Activated CD4-positive, alpha-beta T cell treated with anti-CD3 and anti-CD28 coated beads, Interleukin-2, Interleukin-4, amounts not matched to agents 100 ng/mL and 50 ng/mL, durations not matched to agents 16 hours and 8 hours (primary cell): Measurements from ENCODE around the gene C1QTNF3.
"Not testable (repeated sequence)": the region's sequence is repeated elsewhere in the genome, so short reads cannot be mapped to it uniquely, and the experiment has no call there.

Experiments
- DNase-seq: peaks from one replicate; pipeline ENCODE4 v3.0.0-alpha.2; 2020; ENCODE audit warnings: low spot score

Gene C1QTNF3

DNA sequence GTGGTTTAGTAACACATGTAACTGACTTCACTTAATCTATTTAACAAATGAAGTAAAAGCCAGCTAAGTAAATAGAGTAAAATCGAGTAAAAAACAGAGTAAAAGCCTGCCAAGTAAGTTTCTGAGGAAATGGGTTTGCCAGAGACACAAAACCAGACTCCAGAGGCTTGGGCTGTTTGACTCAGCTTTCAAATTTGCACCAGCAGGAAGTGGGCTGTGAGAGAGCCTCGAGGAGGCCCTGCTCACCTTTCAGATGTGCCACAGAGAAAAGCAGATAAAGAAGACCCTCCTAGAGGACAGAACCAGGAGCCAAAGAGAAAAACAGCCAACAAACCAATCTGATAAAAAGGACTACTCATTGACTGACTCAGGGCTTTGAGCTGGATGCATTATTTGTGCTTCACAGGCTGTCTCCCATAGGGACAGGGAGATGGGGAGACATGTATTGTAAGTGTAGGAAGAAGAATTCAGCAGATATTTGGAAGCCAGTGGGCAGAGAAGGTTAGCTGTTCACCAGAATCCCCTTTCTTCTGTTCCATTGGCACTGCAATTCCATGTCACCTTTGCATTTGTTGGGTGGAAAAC is 20.8 kb downstream of the C1QTNF3 start:
- DNase-seq = peak; percentile 85

DNA sequence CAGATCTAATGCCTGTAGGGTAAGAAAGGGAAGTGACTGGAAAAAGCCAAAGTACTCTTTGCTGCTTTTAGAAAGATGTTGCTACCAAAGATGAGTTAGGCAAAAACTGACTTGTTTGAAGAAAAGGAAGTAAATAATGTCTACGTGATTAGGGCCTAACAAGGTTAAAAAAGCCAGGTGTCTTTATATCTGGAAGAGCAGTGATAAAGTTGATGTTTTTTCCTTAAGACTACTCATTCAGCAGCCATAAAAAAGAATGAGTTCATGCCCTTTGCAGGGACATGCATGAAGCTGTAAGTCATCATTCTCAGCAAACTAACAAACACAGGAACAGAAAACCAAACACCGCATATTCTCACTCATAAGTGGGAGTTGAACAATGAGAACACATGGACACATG is 21.7 kb downstream of the C1QTNF3 start:
- no peak for DNase-seq

DNA sequence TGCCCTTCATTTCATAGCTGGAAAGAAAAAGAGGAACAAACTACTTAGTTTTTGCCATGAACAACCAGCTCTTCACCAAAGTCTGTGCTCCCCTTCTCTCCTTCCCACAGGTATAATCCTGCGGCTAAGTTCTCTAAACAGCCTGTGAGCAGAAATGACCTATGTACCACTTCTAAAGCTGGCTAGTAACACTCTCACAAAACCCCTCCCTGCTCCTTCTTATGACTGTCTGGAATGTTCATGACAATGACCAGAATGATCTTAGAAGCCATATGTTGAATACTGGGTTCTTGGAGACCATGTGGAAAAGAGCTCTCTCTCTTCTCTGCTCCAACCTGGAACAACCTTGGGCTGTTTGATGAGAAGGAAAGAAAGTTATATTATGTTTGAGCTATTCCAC is 22.3 kb downstream of the C1QTNF3 start:
- DNase-seq = no peak

DNA sequence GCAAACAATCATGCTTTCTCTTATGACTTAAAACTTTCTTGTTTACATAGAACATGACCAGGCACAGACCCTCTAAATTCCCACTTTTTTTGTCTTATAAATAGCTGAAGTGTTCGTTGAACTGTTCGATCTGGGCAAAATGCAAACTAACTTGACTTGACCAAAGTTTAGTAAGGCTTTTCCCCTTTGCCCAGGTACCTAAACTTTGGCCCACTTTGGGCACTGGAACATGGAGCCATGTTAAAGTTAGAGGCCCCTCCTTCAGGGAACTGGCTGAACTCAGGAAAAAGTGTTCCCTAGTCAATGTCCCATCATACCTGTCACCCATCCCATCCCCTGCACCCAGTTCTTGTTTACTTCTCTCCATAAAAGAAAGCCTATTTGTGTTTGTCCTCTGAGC is 25.8 kb downstream of the C1QTNF3 start:
- no peak for DNase-seq

DNA sequence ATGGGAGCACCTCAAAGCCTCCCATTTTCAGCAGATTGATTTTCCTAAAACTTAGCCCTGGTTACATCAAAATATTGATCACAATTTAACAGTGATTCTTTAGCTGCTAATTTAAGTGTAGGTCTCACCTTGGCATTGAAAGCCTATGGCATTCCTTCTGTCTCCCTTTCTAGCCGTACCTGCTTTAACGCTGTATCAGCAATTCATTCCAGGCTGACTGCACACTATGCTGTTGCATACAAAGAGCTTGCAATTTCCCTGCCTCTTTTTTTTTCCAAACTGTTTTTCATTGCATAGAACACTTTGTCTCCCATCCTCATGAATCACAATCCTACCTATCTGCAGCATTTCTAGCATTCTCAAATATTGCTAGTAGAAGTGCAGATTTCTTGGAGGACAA is 26.3 kb downstream of the C1QTNF3 start:
- DNase-seq = no peak

DNA sequence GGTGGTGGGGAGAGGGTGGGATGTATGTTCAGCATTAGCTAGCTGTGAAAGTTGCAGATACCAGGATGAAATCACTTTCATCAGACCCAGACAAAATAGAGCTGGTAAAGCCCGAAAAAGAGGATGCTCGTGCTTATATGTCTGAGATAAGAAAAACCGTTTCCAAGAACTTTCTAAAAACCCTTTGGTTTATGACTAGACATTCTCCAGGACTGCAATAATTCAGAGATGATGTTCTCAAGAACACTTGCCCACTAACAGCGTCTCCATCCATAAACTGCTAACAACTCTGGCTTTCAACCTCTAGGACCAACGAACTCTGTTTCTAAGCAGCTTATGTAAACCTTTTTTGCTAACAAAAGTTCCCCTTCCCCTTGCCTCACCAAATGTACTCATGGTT is 26.8 kb downstream of the C1QTNF3 start:
- DNase-seq = no peak

DNA sequence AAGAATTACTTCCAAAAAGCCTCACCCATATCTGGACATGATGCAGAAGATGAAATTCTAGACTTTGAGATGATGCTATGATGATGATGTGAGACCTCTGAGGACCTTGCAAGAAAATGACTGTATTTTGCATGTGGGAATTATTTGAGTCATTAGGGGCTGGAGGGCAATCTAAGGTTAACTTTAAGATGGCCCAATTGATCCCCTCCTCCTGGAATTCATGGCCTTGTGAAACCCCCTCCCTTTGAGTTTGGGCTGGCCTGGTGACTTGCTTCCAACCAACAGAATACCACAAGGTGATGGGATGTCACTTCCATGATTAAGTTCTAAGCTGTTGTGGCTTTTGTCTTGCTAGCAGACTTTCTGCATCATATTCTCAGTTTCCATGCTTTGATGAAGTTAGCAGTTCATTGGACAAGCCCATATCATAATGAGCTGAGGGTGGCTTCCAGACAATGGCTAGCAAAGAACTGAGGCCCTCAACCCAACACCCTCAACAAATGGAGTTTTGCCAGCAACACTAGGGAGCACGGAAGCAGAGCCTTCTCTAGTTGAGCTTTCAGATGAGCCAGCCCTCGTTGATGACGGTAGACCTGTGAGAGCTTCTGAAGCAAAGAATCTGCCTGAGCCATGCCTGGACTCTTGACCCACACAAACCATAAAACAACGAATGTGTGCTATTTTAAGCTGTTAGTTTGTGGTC is 27.7 kb downstream of the C1QTNF3 start:
- no peak for DNase-seq

DNA sequence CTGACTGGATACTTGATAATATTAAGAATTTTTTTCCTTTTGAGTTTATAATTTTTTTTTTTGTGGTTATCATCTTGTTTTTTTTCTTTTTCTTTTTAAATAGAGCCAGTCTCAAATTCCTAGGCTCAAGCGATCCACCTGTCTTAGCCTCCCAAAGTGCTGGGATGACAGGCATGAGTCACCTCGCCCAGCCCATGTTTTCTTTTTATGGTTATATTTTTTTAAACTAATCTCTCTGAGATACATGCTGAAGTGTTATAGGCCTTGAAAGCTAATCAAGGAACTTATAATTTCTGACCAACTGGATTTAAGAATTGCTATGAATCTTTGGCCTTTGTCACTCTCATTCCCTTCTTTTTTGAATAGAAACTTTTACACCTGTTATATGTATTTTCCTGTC is 28.4 kb downstream of the C1QTNF3 start:
- DNase-seq = no peak

DNA sequence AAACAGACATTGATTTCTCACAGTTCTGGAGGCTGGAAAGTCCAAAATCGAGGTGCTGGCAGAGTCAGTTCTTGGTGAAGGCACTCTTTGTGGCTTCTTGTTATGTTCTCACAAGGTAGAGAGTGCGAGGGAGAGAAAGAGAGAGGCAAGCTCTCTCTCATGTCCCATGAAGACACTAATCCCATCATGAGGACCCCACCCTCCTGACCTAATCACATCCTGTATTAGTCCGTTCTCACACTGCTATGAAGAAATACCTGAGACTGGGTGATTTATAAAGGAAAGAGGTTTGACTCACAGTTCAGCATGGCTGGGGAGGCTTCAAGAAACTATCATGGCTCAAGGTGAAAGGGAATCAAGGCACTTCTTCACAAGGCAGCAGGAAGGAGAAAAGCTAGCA is 29.5 kb downstream of the C1QTNF3 start:
- DNase-seq = no peak

DNA sequence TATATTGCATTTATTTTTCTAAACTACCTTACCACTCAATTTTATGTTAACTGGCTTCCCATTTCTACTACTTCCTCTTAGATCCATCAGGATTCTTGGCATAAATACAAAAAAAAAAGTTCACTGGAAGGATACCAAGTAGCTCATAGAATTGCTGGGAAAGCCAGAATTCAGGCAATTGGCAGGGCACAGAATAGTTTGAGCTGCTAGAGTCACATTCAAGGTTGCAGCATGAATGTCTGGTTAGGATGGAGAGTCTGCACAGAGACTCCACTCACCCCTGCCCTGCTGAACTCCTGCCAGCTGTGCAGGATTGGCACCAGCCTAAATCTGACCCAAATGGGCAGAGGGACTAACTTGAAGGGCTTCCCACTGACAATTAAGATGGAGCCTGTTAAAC is 30.2 kb downstream of the C1QTNF3 start:
- DNase-seq = no peak

DNA sequence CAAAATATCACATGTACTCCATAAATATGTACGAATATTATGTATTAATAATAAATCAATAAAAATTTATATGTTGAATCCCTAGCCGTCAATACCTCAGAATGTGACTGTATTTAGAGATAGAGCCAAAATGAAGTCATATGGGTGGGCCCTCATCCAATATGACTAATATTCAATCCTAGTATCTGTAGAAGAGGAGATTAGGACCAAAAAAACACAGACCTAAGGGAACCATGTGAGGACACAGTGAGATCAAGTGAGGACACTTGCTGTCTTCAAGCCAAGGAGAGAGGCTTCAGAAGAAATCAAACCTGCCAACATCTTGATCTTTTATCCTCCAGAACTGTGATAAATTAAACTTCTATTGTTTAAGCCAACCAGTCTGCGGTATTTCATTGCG is 31.5 kb downstream of the C1QTNF3 start:
- no peak for DNase-seq

DNA sequence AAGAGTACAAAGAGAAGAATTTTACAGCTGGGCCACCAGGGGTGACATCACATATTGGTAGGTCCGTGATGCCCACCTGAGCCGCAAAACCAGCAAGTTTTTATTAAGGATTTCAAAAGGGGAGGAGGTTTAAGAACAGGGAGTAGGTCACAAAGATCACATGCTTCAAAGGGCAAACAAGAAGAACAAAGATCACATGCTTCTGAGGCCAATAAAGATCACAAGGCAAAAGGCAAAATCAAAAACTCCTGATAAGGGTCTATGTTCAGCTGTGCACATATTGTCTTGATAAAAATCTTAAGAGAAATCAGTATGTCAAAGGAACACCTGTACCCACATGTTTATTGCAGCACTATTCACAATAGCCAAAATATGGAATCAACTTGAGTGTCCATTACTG is 32.9 kb downstream of the C1QTNF3 start:
- DNase-seq = not testable (repeated sequence)

DNA sequence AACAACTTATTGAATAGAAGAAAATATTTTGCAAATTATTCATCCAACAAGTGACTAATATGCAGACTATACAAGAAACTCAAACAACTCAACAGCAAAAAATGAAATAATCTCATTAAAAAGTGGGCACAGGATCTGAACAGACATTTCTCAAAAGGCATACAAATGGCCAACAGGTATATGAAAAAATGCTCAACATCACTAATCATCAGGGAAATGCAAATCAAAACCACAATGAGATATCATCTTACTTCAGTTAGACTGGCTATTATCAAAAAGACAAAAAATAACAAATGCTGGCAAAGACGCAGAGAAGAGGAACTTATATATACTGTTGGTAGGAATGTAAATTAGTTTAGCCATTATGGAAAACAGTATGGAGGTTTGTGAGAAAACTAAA is 33.4 kb downstream of the C1QTNF3 start:
- no peak for DNase-seq

DNA sequence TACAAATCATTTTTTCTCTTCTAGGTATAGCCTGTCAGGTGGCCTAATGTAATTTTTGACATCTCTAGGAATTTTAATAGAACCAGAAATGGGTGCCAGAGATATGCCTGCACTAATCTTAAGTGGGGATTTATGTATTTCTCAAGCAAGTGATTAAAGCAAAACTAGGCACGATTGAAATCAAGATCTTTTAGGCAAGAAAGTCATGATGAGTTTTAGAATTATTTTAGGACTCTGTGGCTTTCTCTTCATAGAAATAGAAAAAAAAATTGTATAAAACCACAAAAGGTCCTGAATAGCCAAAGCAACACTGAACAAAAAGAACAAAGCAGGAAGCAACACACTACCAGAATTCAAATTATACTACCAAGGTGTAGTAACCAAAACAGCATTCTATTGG is 34.2 kb downstream of the C1QTNF3 start:
- no peak for DNase-seq

DNA sequence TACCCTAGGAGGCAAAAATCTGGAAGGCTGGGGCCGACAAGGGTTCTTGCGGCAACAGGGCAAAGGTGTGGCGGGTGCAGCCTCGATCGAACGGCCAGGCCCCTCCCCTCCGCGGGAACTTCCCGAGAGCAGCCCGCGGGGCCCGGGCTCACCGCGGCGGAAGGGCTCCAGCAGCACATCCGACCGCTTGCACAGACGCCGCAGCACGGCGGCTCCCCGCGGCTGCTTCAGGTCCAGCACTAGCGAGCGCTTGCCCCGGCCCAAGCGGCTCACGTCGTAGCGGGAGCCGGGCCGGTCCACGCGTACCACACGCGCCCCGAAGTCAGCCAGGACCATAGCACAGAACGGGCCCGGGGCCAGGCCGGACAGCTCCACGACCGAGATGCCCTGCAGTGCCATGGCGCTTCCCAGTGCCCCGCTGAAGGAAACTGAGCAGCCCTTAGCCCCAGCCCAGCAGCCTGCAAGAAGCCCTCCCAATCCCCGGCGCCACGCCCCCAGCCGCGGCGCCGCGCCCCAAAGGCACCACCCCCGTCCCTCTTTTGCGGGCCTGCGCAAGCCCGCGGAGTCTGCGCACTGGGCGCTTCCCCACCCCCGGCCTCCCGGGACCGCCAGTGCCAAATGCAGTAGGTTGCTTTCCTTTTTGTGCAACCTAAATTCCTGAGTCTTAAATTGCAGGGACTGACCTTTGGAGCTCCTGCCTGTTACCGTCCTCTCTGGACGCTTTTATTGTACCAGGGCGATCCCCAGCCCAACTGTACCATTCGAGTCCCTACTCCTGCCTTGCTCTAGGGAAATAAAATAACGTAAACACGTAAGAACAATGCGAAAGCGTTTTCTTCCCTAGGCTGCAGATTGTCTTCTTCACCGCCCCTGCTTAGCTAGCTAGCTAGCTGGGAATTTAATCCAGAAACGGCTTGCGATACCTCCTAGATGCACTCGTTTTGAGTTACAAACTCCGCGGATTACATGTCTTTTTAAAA is 35.1 kb downstream of the C1QTNF3 start, which contains the start of gene AMACR:
TSS of gene AMACR (minus strand) at position 430 of the 980 bp plus-strand sequence. CDS start at position 399, 31 bp downstream.
- peak; percentile 94 for DNase-seq

DNA sequence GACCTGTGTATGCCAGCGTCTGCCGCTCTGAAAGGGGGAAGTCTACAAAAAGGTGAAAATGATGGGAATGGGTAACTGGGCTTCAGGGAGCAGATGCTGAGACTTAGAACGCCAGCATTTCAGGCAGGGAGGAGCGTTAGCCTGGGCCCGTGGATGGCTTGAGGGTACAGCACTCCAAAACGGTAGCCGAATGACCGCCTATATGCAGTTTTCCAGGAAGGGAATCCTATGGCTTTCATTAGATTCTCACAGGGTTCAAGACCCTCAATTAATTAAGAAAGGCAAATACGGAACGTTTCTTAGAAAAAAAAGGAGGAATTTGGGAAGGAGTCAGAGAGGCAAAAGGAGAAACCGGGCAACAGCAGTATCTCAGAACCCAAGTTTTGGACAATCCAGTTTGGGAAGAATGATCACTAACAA is 35.8 kb downstream of the C1QTNF3 start:
- no peak for DNase-seq

DNA sequence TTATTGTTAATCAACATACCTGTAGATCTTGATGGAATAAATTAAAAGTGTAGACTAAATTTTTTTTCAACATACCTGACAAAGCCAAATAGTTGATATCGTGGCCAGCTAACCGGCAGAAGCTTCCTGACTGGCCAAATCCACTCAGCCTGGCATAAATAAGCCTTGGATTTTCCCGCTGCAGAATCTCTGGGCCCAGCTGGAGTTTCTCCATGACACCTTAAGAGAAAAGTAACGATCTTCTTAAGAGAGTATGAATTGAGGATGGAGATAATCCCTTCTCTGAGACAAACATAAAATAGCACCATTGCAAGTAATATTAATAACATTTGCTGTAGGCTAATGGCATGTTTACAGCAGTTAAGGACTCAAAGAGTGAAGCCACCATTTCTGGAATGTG is 37.3 kb downstream of the C1QTNF3 start:
- DNase-seq = no peak

DNA sequence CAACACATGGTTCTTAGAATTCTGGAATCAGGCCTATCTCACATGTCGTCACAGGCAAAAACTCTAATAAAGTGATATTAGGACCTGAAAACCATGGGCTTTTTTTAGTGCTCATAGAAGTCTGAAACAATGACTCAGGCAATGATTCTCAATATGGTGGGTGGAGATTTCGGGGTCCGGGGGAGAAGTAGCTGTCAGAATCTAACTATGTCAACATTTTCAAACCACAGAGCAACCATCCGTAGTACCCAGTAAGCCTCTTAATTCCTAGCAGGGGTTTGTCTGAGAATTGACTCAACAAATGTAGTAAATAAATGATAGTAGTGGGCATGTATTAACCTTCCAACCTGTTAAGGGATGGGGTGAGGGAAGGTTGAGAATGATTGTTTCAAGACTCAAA is 37.8 kb downstream of the C1QTNF3 start:
- DNase-seq = no peak

DNA sequence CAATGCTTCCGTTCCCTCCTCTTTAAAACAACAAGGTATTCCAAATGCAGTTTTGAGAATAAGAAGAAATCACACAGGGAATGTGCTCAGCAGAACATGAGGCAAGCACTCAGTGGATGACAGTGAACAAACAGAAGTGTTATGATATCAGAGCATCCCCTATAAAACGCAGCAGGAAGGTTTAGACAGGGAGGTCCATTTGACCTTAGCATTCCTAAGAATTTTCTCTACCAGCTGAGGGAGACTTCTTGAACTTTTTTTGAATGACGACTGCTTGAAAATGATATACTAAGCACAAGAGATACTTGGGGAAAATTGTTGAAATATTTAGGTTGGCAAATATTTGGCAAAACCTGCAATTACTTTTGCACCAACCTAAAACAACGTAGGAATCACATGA is 39.1 kb downstream of the C1QTNF3 start:
- no peak for DNase-seq

DNA sequence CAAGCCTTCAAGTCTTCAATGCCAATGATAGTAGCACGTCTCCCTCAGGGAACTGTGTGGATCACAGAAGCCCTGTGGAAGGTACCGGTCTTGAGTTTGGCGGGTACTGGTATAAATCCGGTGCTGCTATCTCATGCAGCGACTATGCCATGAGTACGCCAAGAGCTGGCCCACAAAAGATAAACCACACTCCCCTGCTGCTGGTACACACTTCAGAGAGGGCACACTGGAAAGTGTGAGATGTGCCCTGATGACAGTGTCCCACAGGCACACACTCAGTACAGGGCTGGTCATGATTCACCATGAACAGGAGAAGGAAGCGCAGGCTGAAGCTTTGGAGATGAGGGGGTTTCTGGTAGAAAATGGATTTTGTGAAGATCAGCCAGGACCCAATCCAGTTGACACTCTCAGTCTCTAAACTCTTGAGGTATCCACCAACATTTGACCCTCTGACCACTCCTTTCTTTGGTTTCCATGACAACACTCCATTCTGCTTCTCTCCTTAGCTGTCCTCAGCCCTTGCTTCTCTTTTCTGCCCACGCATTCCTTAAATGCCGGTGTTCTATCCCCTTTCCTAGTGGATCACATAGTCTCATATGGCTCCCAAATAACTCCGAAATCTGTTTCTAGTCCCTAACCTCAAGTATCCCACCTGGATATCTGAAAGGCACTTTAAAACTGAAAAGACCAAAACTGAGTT is 40.2 kb downstream of the C1QTNF3 start:
- DNase-seq = no peak

DNA sequence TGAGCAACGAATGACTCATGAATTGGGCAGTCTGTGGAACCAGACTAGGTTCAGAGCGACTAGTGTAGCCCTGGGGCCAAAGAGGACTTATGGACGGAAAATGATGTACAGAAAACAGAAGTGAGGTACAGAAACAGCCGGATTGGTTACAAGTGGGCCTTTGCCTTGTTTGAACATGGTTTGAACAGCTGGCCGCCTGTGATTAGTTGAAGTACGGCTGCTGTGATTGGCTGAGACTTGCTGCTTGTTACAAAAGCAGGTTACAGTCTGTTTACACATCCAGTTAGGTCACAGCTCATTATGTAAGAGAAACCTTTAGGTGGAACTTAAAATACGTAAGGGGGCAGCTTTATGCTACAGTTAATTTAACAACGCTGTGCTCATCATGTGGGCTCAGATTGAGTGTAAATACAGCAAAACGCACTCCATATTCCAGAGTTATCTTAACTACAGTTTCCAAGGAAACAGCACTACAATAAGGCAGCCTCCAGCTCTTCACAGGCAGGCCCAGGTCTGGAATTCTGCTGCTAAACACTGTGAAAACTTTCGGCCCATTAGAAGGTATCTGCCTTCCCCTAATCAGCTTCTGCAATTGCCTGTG is 41.7 kb downstream of the C1QTNF3 start:
- DNase-seq = no peak

DNA sequence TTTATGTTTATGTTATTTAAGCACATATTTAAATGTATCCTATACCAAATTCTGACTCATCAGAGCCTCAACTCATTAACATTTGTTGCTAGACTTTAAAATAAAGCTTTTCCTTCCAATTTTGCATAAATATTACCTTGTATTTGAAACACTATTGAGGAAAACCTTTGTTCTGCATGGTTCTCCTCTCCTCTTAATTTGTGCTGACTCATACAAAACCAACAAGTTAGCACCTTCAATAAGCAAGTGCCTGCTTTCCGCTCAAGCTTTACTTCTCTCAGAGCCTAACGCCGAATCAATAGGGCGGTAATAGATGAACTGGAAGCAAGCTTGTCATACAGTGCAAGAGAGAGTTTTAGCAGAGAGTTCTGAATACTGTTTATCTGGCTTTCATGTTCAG is 43.0 kb downstream of the C1QTNF3 start:
- no peak for DNase-seq
